ENCODE data around the gene REL.

The REL gene

GRCh38 chr2:60964651-60965498 is 83.5 kb downstream of the REL start:
- no peak for DNase-seq (ENCODE audit: low spot score)

GRCh38 chr2:60965499-60965785 is 84.1 kb downstream of the REL start:
- no peak for DNase-seq (ENCODE audit: low spot score)

GRCh38 chr2:60966507-60967405 is 85.4 kb downstream of the REL start:
- DNase-seq (ENCODE audit: low spot score): no peak

- DNase-seq (ENCODE audit: low spot score): no peak
These were observed 91.7 kb downstream of the REL start for GRCh38 chr2:60972889-60973656.

- no peak for DNase-seq (ENCODE audit: low spot score)
These were observed 92.3 kb downstream of the REL start for GRCh38 chr2:60973705-60974104.

GRCh38 chr2:60974652-60975051 is 93.3 kb downstream of the REL start:
- no peak for DNase-seq (ENCODE audit: low spot score)

All from putamen (tissue), 1 donor.